Stomach smooth muscle (tissue), 2 donors: ENCODE results near the gene DNAJC8.

Experiments
- H3K27ac ChIP-seq: one replicate; pipeline ENCODE4 v1.7.0; 2013; ENCODE audit warnings: mild to moderate bottlenecking, low read length, inconsistent platforms
- H3K27me3 ChIP-seq, 2 donors: one replicate each; pipeline ENCODE4 v1.7.0; 2013; ENCODE audit warnings: low read length in 2 of 2; ENCODE audit not compliant: insufficient read depth in 2 of 2, control insufficient read depth in 1 of 2
- H3K36me3 ChIP-seq, 2 donors: one replicate each; pipeline ENCODE4 v1.7.0; 2013; ENCODE audit warnings: low read length in 2 of 2; ENCODE audit not compliant: control insufficient read depth in 2 of 2, insufficient read depth in 2 of 2
- H3K4me1 ChIP-seq: one replicate; pipeline ENCODE4 v1.7.0; 2013; ENCODE audit warnings: low read length; ENCODE audit not compliant: control insufficient read depth, insufficient read depth
- H3K4me3 ChIP-seq, 2 donors: one replicate each; pipeline ENCODE4 v1.7.0; 2013; ENCODE audit warnings: low read length in 2 of 2
- H3K9ac ChIP-seq, 2 donors: one replicate each; pipeline ENCODE4 v1.7.0; 2013; ENCODE audit warnings: low read length in 2 of 2, mild to moderate bottlenecking in 1 of 2
- H3K9me3 ChIP-seq, 2 donors: one replicate each; pipeline ENCODE4 v1.7.0; 2013; ENCODE audit warnings: low read length in 2 of 2; ENCODE audit not compliant: control insufficient read depth in 2 of 2
- donor health status: healthy.
- donor health status: Pancreatic carcinoma.

The DNAJC8 gene

DNA sequence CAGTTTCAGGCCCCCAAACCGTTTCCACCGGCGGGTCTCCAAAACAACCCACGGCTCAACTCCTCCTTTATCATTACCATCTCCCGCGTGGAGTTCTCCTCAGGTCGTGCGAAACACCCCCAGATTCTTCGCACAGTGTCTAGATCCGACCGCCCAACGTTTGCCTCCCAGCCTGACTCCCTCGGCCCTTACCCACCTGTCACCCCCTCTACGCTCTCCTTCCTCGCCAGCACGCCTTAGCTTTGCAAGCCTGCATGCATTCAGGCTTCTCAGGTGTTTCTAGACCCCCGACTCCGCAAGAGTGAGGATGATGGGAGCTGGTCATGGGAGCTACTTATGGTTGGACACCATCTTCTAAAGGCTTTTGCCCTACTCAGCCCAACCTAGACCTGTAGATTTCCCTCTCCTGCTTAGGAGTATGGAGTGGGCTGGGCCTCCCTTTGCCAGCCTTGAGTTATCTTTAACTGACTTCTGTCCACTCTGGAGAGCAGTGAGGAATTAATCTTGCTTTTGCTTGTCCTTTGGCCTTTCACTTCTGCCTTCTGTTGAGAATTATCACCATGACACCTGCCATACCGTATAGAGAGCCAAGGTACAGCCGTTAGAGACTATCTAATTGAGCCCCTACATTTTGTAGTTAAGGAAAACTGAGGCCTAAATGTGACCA is 4.0 kb upstream of the DNAJC8 start:
- no peaks in the 10 kb centered on the region for H3K27me3 ChIP-seq
- H3K9me3 ChIP-seq: no peaks in the 10 kb centered on the region
- H3K36me3 ChIP-seq: peaks cover 4 to 6% of the 10 kb centered on the region in 2 donors
- peaks cover 24% of the 10 kb centered on the region for H3K4me1 ChIP-seq
- peak overlapping the region; percentile 80 for H3K27ac ChIP-seq
- H3K9ac ChIP-seq: peak overlapping the region; percentile 86 to 87
- H3K4me3 ChIP-seq: peak overlapping the region; percentile 87 to 99

DNA sequence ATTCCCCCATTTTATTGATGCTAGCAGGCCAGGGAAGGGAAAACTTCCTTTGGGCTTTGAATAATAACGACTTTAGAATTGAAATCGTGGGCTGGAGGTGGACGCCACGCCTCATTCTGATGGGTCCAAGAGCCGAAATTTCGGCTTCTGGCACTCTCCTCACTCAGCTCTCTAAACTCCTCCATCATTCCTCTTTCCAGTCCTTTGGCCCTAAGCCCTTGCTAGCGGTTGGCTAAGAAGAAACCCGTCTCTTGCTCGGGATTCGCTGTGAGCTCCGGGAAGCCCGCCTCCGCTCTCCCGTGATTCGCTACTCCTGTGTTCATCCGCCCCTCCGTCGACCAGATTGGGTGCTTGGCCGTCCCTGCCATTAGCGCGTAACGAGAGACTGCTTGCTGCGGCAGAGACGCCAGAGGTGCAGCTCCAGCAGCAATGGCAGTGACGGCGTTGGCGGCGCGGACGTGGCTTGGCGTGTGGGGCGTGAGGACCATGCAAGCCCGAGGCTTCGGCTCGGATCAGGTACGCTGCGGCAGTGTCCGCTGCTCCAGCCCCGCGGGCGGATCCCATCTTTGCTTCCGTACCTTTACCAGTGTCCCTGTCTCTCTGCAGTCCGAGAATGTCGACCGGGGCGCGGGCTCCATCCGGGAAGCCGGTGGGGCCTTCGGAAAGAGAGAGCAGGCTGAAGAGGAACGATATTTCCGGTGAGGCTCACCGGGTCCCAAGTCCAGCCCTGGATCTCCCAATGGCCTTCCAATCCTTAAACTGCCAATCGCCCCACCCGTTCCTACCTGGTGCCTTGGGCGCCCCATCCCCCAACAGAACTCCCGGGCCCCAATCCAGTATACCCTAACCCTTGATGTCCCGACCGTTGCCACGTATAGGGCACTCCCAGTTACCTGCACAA is 3.2 kb upstream of the DNAJC8 start, which contains the start of gene ATP5IF1:
TSS of gene ATP5IF1 (plus strand) at position 370 of the 901 bp plus-strand sequence. CDS start at position 430, 60 bp downstream.
- Histone ChIP-seq H3K27ac (peak within 1 kb of the TSS; percentile 80), H3K27me3 (no peaks in the 10 kb centered on the region), H3K4me3 (peak within 1 kb of the TSS; percentile 87 to 99), H3K9me3 (no peaks in the 10 kb centered on the region), H3K4me1 (peaks cover 25% of the 10 kb centered on the region), H3K9ac (peak within 1 kb of the TSS; percentile 86 to 87), H3K36me3 (peaks cover 4 to 6% of the 10 kb centered on the region in 2 donors)

DNA sequence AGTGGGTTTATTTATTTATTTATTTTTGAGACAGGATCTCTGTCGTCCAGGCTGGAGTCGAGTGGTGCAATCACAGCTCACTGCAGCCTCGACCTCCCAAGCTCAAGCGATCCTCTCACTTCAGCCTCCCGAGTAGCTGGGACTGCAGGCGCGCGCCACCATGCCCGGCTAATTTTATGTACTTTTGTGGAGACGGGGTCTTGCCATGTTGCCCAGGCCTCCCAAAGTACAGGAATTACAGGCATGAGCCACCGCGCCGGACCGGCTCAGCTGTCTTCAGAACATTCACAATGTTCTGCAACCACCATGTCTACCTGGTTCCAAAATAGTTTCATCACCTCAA is 406 bp upstream of the DNAJC8 start:
- Histone ChIP-seq H3K4me1 (peaks cover 25% of the 10 kb centered on the region), H3K36me3 (peaks cover 6 to 11% of the 10 kb centered on the region in 2 donors), H3K4me3 (peak overlapping the region; percentile 26 to 99), H3K27me3 (no peaks in the 10 kb centered on the region), H3K9ac (no peak overlapping the region), H3K27ac (peak overlapping the region; percentile 89), H3K9me3 (no peaks in the 10 kb centered on the region)

DNA sequence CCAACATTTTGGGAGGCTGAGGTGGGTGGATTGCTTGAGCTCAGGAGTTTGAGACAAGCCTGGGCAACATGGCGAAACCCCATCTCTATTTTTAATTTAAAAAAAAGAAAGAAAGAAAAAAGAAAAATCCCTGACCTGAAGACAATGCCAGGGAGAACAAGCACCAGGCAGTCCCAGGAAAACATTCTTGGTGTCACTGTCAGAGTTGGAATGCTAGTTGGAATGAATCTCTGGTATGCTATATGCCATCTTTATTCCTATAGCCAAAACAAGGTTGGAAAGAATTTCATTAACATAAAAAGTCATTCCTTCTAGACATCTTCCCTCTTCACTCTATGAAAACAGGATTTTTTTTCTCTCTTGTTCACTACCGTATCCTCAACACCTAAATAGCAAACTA is 2.8 kb downstream of the DNAJC8 start:
- H3K9ac ChIP-seq: no peak overlapping the region
- no peaks in the 10 kb centered on the region for H3K9me3 ChIP-seq
- no peaks in the 10 kb centered on the region for H3K27me3 ChIP-seq
- peaks cover 13 to 22% of the 10 kb centered on the region in 2 donors for H3K36me3 ChIP-seq
- no peak overlapping the region for H3K27ac ChIP-seq
- H3K4me1 ChIP-seq: peaks cover 12% of the 10 kb centered on the region
- no peak overlapping the region for H3K4me3 ChIP-seq

DNA sequence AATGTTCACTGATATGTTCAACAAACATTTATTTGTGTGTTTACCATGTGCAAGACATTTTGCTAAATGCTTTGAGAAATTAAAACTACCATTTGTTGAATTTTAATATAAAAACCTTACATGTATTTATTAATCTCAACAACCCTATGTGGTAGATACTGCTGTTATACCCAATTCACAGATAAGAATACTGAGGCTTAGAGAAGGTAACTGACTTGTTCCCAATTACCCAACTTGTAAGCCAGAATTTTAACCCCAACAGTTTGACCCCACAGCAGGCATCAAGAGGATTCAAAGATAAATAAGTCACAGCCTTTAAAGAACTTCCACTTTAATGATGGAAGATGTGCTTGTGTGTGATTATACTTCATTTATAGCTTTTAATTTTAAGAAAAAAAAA is 3.7 kb downstream of the DNAJC8 start:
- no peak overlapping the region for H3K9ac ChIP-seq
- no peaks in the 10 kb centered on the region for H3K9me3 ChIP-seq
- H3K4me3 ChIP-seq: no peak overlapping the region
- peaks cover 17 to 28% of the 10 kb centered on the region in 2 donors for H3K36me3 ChIP-seq
- peaks cover 12% of the 10 kb centered on the region for H3K4me1 ChIP-seq
- no peaks in the 10 kb centered on the region for H3K27me3 ChIP-seq
- no peak overlapping the region for H3K27ac ChIP-seq

DNA sequence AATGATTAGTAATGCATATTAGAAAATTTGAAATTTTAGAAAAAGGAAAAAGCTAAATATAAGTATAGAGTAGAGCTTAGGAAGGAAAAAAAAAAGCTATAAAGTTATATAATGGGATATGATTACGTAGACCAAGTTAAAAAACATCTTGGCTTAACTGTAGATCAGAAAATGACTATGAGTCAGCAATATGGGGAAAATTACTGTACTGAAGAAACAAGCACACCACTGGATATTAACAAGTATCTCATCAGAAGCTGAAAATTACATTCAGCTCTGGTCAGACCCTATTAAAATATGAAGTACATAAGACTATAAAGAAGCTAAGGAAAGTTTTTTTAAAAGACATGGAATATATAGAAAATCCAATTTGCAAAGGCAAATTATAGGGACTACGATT is 19.5 kb downstream of the DNAJC8 start:
- no peak overlapping the region for H3K9ac ChIP-seq
- no peaks in the 10 kb centered on the region for H3K4me1 ChIP-seq
- no peaks in the 10 kb centered on the region for H3K27me3 ChIP-seq
- H3K36me3 ChIP-seq: peaks cover 16 to 18% of the 10 kb centered on the region in 2 donors
- H3K27ac ChIP-seq: no peak overlapping the region
- H3K9me3 ChIP-seq: no peaks in the 10 kb centered on the region
- no peak overlapping the region for H3K4me3 ChIP-seq

DNA sequence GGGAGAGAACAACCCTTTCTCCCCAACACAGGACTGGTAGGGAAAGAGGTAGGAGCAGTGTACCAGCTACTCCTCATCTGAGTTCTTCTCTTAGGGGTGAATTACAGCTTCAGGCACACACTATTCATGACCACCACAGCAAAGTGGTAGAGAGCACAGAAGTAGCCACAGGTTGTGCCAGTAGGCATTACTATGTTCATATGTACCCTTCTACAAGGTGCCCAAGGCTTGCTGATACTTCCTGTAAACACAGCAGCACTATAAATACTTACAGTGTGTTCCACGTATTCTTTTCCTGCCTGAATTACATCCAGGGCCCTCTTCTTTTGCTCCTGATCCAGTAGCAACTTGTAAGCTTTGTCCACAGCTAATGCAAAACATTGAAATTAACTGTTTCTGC is 23.1 kb downstream of the DNAJC8 start:
- Histone ChIP-seq H3K27me3 (no peaks in the 10 kb centered on the region), H3K36me3 (peaks cover 20 to 27% of the 10 kb centered on the region in 2 donors), H3K27ac (no peak overlapping the region), H3K4me1 (no peaks in the 10 kb centered on the region), H3K9me3 (no peaks in the 10 kb centered on the region), H3K4me3 (no peak overlapping the region), H3K9ac (no peak overlapping the region)

DNA sequence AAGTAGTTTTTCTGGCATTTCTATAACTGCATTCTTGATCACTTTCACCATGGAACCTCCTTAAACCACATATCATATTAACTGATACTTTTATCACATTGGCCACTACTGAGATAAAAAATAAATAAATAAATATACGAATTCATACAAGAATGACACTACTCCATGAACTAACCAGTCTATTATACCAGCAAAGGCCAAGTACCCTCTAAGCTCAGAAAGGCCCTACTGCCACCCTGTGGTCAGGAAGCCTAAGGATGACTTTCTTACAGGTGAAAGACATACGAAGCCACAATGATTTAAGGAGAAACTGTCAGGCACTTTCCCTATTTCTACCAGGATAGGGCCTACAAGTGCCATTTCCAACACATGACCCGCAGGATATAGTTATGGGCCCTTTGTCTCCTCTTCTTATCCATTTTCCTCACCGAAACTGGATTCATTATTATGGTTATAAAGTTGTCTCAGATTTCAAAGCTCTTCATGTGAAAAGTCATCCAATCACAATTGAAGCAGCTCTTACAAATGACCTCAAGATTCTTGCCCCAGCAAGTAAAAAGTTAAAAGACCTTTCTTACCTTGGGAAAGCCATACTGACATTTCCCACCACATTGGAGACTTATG is 23.9 kb downstream of the DNAJC8 start:
- Histone ChIP-seq H3K4me1 (no peaks in the 10 kb centered on the region), H3K9me3 (no peaks in the 10 kb centered on the region), H3K27ac (no peak overlapping the region), H3K9ac (no peak overlapping the region), H3K27me3 (no peaks in the 10 kb centered on the region), H3K36me3 (peaks cover 23 to 25% of the 10 kb centered on the region in 2 donors), H3K4me3 (no peak overlapping the region)

DNA sequence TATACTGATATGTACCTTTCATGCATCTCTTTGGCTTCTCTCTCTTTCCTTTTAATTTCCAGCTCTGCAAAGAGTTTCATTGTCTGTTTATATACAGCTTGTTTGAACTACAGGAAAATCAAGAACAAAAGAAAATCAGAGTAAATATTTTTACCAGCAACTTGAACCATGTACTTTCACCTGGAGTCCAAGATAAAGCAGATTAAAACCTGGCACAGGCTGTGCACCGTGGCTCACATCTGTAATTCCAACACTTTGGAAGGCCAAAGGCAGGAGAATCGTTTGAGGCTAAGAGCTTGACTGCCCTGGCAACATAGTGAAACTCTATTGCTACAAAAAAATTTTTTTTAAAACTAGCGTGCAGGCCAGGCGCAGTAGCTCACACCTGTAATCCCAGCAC is 27.6 kb downstream of the DNAJC8 start:
- H3K9ac ChIP-seq: no peak overlapping the region
- peaks cover 42 to 43% of the 10 kb centered on the region in 2 donors for H3K36me3 ChIP-seq
- no peaks in the 10 kb centered on the region for H3K9me3 ChIP-seq
- H3K27me3 ChIP-seq: no peaks in the 10 kb centered on the region
- no peaks in the 10 kb centered on the region for H3K4me1 ChIP-seq
- no peak overlapping the region for H3K27ac ChIP-seq
- H3K4me3 ChIP-seq: no peak overlapping the region

DNA sequence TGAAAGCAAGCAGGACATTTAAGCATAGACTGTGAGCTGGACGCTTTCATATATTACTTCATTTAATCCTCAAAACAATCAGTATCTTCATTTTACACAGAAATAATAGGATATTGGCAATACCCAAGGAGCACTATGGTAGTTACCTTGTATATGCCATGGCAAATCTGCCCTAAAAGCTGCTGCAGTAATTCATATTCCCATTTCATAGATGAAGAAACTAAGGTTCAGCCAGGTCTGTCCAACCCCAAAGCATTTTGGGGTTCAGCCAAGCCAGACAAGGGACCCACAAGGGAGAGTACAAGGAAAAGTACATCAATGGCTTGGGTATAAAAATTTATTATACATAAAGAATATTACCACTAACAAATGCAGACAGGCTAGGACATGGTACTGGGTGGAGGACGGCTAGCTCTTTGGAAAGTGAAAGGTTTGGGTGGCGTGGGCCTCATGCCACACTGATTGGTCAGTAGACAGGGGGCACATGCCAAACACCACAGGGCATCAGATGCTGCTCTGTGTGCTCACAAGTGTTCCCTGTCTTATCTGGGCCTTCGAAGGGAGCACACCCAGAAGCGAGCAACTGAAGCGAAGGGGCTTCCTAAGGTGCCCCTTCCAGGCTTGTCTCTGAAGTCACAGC is 32.5 kb downstream of the DNAJC8 start:
- H3K9ac ChIP-seq: no peak overlapping the region
- H3K36me3 ChIP-seq: peaks cover 48% of the 10 kb centered on the region in 2 donors
- H3K9me3 ChIP-seq: no peaks in the 10 kb centered on the region
- no peaks in the 10 kb centered on the region for H3K4me1 ChIP-seq
- H3K27me3 ChIP-seq: no peaks in the 10 kb centered on the region
- no peak overlapping the region for H3K27ac ChIP-seq
- H3K4me3 ChIP-seq: no peak overlapping the region
